Stimulated activated CD8-positive, alpha-beta memory T cell treated with anti-CD3 and anti-CD28 coated beads, Interleukin-7, amount 100 ng/mL, for 4 hours (primary cell): Measurements from ENCODE around the gene LRP4.
A peak's percentile ranks its signal among the peaks of the same experiment; 100 is the strongest.

ENCODE experiments used
- DNase-seq, 2 donors: peaks; one replicate each; pipeline ENCODE4 v3.0.0-alpha.2; 2020; ENCODE audit warnings: low read depth in 2 of 2

LRP4 gene

GRCh38 chr11:46845740-46846509 lies 72.4 kb downstream of the LRP4 start, which contains the start of gene CKAP5:
Gene CKAP5, minus strand, starts transcription at chr11:46846280. Its CDS starts 25,049 bp downstream, at chr11:46821231.
- DNase-seq: peak; percentile 76 to 79

GRCh38 chr11:46845440-46845739 lies 73.0 kb downstream of the LRP4 start:
- DNase-seq: no peak

- DNase-seq: no peak
Measured at GRCh38 chr11:46840116-46840515, 78.2 kb downstream of the LRP4 start.

- no peak for DNase-seq
Measured at GRCh38 chr11:46838501-46838900, 79.8 kb downstream of the LRP4 start.

- no peak for DNase-seq
Measured at GRCh38 chr11:46837860-46838259, 80.5 kb downstream of the LRP4 start.

- DNase-seq: no peak
Measured at GRCh38 chr11:46836870-46837269, 81.5 kb downstream of the LRP4 start.

GRCh38 chr11:46836431-46836830 lies 81.9 kb downstream of the LRP4 start:
- DNase-seq: no peak

GRCh38 chr11:46835897-46836296 lies 82.5 kb downstream of the LRP4 start:
- DNase-seq: no peak

- DNase-seq: no peak
Measured at GRCh38 chr11:46834821-46835220, 83.5 kb downstream of the LRP4 start.

GRCh38 chr11:46832511-46833214 lies 85.7 kb downstream of the LRP4 start:
- DNase-seq: no peak

- DNase-seq: no peak
Measured at GRCh38 chr11:46827995-46828394, 90.4 kb downstream of the LRP4 start.

GRCh38 chr11:46826310-46827044 lies 91.9 kb downstream of the LRP4 start:
- DNase-seq: peak; percentile 49 to 70

- no peak for DNase-seq
Measured at GRCh38 chr11:46808799-46809431, 109.4 kb downstream of the LRP4 start.
